Dedifferentiated amniotic fluid mesenchymal stem cell (primary cell): ENCODE data around the gene ADIPOR2.

Experiments used
- DNase-seq: peaks from one replicate; pipeline ENCODE4 v3.0.0-alpha.2; 2016; ENCODE audit errors: extremely low spot score

The ADIPOR2 gene

GRCh38 chr12:1773937-1774655 lies 83.2 kb downstream of the ADIPOR2 start:
- DNase-seq: no peak

- peak; percentile 51 for DNase-seq
Observed at GRCh38 chr12:1776170-1776921, 85.5 kb downstream of the ADIPOR2 start.

- peak; percentile 84 for DNase-seq
Observed at GRCh38 chr12:1777798-1778197, 86.9 kb downstream of the ADIPOR2 start.

- DNase-seq: no peak
Observed at GRCh38 chr12:1778911-1779310, 88.0 kb downstream of the ADIPOR2 start.

- peak; percentile 70 for DNase-seq
Observed at GRCh38 chr12:1779783-1780182, 88.9 kb downstream of the ADIPOR2 start.

GRCh38 chr12:1781772-1782171 lies 90.9 kb downstream of the ADIPOR2 start:
- peak; percentile 18 for DNase-seq

GRCh38 chr12:1782215-1782614 lies 91.3 kb downstream of the ADIPOR2 start:
- DNase-seq: no peak

GRCh38 chr12:1787714-1788113 lies 96.8 kb downstream of the ADIPOR2 start:
- DNase-seq: no peak

GRCh38 chr12:1790444-1790843 lies 99.6 kb downstream of the ADIPOR2 start:
- no peak for DNase-seq

GRCh38 chr12:1791104-1791841 lies 100.4 kb downstream of the ADIPOR2 start:
- peak; percentile 49 for DNase-seq

- DNase-seq: no peak
Observed at GRCh38 chr12:1792406-1792805, 101.5 kb downstream of the ADIPOR2 start.

- no peak for DNase-seq
Observed at GRCh38 chr12:1793426-1794210, 102.7 kb downstream of the ADIPOR2 start.

- no peak for DNase-seq
Observed at GRCh38 chr12:1794440-1795090, 103.7 kb downstream of the ADIPOR2 start.

GRCh38 chr12:1795221-1795784 lies 104.4 kb downstream of the ADIPOR2 start:
- no peak for DNase-seq

GRCh38 chr12:1795785-1796514 lies 105.1 kb downstream of the ADIPOR2 start:
- peak; percentile 69 for DNase-seq

- no peak for DNase-seq
Observed at GRCh38 chr12:1796515-1797010, 105.7 kb downstream of the ADIPOR2 start.

- no peak for DNase-seq
Observed at GRCh38 chr12:1797011-1797901, 106.4 kb downstream of the ADIPOR2 start.

GRCh38 chr12:1797991-1798640 lies 107.2 kb downstream of the ADIPOR2 start:
- DNase-seq: no peak
